ENCODE data around the gene MGRN1.

MGRN1 gene

DNA sequence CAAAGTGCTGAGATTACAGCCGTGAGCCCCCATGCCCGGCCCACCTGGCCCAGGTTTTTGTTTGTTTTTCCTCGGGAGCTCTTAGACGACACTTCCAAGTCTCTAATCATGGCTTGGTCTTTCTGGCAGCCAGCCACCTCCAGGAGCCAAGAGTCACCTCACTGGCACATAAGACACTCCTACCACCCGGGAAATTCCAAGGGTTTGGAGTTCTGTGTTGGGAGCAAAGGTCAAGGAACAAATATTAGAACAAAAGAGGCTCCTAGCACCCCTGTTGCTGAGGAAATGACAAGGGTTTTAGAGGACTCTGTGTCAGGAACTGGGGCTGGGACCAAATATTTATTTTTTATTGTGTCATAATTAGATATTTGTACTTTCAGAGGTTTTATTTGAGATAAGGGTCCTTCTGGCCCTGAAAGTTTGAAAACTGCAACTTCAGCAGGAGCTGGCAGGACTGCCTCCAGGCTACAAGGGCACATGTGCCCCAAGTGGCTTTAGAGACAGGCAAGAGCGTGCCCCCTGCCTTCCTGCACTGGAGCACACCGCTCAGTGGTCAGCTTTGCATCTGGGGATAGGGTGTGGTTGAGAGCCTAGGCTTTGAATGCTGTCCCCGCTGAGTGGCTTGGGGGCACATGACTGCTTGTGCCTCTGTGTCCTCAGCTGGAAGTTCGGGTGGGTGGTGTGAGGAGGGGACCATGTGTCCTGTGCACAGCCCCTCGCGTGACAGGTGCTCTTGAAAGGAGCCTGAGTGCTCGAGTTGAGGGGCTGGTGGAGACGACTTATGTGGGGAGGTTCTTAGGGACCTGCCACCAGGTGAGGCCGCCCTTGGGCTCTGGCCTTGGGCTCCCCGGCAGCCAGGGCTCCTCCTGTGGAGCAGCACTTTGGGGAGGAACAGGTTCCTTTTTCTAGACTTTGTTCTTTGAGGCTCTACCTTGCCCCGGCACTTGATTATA lies 29.7 kb downstream of the MGRN1 start:
- DNase-seq (ENCODE audit: low spot score) = no peak

DNA sequence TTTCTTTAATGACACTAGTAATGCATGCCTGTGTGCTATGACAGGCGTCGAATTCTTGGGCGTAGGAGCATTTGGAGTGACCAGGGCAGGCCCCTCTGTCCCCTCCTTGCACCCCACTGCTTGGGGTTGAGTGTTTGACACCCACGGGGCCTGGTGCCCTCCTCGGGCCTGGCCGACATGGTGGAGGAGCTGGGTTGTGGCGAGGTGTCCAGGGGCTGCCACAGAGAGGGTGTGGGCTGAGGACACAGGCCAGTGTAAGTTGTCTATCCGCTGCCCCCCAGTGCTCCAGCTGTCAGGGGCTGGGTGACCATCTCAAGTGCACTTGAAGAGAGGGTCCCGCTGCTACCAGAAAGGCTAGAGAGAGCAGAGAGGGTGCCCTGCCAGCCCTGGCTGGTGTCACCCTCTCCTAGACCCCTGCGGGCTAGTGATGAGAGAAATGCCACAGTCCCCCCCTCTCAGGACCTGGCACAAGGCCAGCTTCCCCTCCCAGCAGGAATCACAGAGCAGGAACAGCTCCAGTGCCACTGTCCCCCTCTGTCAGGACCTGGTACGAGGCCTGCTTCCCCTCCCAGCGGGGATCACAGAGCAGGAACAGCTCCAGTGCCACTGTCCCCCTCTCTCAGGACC lies 30.5 kb downstream of the MGRN1 start:
- no peak for DNase-seq (ENCODE audit: low spot score)

DNA sequence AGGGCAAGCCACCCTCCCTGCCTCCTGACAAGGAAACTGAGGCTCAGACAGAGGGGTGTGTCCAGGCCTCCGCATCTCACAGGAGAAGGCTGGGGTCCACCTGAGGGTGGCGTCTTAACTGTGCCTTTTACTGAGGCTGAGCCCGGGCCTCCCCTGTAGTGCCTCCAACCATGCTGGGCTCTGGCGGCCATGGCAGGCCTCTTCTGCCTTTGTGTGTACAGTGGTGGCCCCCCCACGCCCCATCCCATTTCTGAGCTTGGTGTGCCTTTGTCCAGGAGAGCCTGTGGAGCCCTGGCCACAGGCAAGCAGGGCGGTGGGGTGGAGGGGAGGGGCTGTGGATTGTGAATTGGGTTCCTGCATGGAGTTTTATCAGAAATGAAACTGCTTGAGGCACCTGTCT lies 31.2 kb downstream of the MGRN1 start:
- DNase-seq (ENCODE audit: low spot score) = no peak

DNA sequence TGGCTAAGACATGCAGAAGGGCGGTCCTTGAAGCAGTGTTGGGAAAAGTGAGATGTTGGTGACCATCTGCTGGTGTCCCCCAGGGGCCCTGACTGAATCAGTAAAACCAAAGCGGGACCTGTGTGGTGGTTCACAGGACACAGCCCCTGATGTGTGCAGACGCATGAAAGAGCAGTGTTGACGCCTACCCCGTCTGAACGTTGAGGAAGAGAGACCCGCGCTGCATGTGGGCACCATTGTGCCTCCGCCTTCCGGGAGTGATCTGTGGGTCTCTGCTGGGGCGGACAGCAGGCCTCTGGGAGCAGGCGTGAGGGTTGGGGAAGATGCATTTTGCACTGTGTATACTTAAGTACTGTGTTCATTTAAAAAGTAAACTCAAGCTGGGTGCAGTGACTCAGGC lies 31.6 kb downstream of the MGRN1 start:
- no peak for DNase-seq (ENCODE audit: low spot score)

DNA sequence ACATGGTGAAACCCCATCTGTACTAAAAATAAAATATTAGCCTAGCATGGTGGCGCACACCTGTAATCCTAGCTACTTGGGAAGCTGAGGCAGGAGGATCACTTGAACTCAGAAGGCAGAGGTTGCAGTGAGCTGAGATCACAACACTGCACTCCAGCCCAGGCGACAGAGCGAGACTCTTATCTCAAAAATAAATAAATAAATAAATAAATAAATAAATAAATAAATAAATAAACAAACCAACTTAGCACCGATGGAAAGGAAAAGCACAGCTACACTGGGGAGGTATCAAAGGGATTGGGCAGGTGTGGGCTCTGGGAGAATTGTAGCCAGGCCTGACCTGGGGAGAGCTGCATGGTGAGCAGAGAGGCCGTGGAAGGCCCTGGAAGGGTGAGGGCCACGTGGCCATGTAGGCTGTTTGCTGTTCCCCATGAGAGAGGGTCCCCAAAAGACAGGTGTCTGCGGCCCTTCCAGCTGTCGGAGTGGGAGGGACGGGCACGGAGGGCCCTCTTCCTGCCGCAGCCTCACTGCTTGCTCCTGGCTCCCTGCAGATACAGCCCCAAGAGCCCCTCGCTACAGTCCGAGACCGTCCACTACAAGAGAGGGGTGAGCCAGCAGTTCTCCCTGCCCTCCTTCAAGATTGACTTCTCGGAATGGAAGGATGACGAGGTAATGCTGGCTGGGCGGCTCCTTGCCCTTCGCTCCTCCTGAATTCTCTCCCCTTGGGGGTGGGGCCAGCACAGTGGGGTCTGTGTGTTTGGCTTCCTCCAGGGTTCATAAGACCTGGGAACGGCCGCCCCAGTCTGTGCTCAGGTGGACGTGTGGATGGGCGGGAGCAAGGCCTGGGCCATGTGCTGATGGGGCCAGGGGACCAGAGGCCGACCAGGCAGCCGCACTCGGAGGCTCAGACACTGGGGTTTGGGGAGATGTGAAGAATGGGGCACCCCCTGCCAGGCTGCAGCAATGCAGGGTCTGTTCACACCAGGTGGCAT lies 32.4 kb downstream of the MGRN1 start:
- DNase-seq (ENCODE audit: low spot score) = no peak

DNA sequence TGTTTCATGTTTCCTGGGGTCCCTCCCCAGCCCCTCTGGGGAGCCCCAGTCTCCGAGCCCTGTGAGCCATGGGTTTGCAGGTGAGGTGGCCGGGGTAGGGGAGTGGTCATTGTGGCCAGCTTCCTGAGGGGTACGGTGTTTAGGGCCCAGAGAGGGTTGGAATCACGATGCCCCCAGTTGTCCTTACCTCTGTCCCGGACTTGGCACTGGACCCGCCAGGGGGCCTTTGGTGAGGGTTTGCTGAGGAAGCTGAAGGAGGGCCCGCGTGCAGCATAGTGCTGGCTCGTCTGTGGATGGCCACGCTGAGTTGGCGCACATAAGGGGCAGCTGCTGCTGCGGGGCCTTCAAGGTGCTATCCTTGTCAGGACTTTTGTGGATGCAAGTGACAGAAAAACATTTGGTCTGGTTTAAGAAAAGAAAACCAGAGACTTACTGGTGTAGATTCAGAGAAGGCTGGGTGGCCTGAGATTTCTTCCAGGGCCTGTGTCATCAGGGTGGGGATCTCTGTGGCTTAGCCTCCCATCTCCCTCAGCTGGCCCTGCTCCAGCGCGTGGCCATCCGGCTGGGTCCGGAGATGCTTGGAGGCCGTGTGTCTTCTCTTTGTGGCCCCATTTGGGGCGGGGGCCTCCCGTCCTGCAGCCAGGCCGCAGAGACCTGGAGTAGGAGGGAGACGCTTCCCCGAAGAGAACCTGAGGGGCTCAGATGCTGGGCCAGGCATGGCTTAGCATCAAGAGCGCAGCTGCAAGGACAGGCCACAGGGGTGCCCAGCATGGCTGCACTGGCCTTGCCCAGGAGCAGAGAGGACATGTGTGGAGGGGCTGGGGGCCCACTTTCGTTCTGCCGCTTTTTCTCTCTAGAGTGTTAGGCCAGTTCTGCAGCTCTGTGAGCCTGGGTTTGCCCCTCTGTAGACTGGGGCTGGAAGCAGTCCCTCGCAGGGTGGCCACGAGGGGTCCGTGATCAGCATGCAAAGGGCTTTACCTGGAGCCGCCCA lies 35.0 kb downstream of the MGRN1 start:
- DNase-seq (ENCODE audit: low spot score) = no peak

DNA sequence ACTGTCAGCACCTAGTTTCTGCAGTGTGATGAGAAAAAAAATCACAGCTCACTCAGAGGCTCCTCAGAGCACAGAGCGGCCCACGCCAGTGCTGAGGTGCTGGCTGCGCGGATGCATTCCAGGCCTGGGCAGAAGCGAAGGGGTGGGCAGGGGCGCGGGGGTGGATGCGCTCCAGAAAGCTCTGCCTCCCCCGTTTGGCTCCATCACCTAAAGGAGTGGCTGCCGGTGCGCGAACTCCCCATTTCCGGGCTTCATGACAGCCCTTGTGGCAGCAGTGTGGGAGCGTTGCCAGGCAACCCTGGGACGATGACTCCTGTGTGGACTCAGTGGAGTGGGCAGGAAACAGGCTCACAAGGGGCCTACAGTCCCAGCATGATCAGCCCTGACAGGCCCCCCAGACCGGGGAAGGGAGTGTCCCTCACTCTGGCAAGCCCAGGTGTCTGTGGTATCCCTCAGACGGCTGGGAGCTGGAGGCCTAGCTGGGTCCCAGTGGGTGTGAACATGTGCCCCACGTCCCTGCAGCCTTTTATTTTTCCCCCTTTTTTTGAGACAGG lies 35.9 kb downstream of the MGRN1 start:
- no peak for DNase-seq (ENCODE audit: low spot score)

DNA sequence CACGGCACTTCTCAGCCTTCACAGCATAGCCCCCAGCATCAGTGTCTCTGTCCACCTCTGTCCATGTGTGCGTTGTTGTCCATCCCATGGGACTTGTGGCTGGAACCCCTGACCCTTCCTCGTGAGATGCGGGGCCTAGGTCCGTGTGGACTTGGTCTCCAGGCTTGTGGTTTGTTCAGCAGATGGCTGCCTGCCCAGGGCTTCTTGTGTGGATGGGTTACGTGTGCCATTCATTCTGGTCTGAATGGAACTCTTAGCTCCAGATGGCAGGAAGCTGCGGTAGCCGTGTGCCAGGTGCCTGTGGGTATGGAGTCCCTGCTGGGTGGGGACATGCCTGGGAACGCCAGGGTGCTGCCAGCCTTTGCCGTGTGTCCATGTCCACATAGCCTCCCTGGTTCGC lies 37.0 kb downstream of the MGRN1 start:
- DNase-seq (ENCODE audit: low spot score) = peak; percentile 82

DNA sequence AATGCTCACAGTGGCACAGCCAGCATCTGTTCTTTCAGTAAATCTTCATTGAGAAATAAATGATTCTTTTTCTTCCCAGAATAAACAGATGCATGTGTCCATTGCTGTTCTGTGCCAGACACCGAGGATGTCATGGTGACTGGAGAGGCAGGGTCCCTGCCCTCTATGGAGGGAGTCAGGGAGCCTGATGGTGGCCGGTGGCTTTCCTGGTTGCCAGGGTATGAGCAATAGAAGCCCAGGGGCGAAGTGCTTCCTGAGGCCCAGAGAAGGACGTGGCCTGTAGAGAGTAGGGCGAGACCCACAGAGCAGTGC lies 38.8 kb downstream of the MGRN1 start:
- no peak for DNase-seq (ENCODE audit: low spot score)

DNA sequence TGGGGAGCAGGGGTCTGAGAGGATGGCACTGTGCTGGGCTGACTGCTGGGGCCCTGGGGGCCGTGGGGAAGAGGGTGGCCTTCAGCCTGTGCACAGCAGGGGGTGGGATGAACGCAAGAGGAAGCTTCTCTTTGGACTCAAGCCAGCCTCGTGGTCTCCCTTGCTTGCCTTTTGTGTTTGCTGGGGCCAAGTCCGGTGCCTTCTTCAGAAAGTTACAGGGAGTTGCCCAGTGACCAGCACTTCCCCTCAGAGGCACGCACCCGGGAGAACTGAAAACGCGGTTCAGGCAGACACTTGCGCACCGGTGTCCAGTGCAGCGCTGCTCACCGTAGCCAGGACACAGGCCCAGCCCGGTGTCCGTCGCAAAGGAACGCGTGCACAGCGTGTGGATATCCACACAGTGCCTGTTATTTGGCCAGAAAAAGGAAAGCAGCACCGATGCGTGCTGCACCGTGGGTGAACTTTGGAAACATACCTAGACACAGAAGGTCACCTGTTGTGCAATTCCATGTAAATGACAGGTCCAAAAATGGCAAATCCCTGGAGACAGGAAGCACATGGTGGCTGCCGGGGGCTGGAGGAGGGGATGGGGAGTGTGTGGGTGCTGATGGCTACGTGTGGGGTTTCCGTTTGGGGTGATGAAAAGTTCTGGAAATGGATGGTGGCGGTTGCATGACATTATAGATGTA lies 39.3 kb downstream of the MGRN1 start:
- no peak for DNase-seq (ENCODE audit: low spot score)

DNA sequence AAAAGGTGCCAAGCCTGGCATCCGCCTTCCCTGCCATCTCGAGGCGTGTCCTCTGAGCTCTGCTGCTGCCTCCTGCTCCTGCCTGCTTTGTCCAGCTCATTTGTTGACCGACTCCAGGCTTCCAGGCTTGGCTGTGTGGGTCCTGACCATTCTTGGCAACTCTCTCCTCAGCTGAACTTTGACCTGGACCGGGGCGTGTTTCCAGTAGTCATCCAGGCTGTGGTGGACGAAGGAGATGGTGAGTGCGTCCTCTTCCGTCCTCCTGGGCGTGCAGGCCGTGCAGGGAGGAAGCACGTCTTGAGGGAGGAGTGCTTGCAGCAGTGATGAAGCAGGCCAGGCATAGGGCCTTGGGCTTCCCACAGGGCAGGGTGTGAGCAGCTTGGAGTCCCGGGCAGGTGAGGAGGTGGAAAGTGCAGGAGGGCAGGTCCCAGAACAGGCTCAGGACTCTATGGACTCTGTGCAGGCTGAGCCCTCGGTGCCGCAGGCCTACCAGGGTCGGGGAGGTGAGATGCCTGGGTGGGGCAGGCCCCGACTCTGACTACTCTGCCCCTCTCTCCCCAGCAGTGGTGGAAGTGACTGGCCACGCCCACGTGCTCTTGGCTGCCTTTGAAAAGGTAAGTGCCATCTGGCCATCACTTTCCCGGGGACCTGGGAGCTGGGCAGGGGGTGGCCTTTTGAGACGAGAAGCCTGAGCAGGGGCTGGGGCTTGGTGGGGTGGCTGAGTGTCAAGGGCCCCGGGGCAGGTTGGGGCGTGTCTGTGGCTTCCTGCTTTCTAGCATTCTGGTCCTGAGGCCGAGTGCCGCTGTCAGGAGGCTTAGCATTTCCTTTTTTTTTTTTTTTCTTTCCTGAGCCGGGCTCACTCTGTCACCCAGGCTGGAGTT lies 40.2 kb downstream of the MGRN1 start:
- DNase-seq (ENCODE audit: low spot score) = no peak

DNA sequence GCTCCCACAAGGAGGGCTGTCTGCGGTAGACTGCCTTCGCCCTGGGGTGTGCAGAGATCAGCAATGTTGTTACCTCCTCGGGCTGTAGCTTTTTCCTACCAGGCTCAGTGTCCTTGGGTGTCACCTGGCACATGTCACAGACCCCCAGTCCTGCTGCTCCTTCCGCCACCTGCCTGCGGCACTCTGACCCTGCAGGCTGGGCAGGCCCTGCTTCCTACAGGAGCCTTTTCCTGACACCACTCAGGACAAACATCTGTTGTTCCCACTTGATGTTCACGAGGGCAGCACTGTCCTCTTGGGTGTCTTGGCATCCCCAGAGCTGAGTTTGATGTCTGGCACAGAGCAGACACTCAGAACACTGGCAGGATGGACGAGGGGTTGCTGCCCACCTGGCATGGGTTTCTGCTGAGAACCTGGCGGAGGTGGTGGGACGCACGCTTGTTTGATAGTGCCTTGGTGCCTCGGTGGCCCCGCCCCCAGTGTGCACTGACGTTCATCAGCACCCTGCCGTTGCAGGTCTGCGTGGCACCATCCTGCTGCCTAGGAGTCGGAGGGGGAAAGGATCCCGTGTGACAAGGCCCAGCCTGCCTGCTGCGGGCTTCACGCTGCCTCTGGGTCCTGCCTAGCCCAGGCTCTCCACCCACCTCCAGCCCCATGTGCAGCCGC lies 42.0 kb downstream of the MGRN1 start:
- no peak for DNase-seq (ENCODE audit: low spot score)

DNA sequence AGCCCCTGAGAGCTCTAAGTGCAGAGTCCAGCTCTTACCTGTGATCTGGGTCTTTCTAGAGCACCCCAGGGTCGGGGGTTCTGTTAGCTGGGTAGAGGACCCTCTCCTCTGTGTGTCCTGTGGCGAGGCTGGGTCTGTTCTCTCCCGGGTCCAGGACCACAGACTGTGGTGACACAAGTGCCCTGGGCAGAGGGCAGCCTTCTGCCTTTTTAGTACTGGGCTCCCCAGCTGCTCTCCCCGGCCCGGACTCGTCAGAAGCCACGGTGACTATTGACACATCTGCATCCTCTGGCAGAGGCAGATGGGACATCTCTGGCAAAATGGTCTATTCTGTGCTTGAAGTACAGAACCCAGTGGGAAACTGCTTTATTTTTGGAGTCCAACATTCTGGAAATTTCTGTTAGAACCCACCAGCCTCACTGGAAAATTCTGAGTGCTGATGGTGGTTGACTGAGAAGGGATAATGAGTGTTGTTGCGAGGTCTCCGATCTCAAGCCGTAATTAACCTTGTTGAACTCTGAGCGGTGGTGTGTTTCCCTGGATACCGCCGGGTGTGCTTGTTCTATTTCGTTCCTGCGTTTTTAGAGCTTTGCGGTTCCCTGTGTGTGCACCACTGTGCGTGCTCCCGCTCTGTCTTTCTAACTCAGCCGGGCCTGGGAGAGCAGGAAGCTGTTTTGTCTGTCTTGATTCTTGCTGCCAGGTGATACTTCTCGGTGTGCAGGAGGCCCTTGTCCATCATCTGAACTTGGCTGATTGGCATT lies 42.8 kb downstream of the MGRN1 start:
- no peak for DNase-seq (ENCODE audit: low spot score)

DNA sequence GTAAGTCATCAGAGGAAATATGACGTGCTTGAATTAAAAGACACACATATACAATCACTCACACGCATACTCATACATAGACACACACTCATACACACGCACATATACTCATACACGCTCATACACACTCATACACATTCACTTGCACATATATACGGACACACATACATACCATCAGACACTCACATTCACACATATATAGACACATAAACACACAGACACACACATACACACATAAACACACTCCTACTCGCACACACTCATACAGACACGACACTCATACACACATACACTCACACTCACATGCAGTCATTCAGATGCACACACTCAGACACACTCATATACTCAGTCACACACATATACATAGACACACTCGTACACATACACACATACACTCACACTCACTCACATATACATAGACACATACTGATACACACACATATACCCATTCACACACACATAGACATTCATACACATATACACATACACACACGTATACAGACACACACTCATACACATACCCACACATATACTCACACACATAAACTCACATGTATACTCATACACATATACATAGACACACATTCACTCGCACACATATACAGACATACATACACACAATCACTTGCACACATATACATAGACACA lies 43.8 kb downstream of the MGRN1 start:
- DNase-seq (ENCODE audit: low spot score) = no peak

DNA sequence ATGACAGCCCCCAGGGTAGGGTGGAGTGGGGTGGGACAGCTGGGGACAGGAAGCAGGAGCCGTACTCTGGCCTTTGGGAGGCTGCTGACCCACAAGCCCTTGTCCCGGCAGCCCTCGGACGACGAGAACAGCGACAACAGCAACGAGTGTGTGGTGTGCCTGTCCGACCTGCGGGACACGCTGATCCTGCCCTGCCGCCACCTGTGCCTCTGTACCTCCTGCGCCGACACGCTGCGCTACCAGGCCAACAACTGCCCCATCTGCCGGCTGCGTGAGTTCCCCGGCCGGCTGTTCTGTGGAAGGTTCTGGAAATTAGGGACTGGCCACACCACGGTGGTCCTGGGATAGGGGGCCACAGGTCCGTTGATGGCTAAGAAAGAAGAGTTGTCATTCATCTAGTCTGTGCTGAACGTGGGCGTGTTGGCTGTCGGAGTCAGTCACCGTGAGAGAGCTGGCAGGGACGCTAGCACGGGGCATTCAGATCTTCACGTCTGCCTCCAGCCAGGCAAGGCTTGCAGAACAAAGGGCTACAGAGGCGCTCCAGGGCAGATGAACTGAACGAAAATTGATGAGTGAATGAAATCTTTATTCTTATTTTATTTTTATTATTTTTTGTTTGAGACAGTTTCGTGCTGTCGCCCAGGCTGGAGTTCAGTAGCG lies 48.9 kb downstream of the MGRN1 start:
- no peak for DNase-seq (ENCODE audit: low spot score)

DNA sequence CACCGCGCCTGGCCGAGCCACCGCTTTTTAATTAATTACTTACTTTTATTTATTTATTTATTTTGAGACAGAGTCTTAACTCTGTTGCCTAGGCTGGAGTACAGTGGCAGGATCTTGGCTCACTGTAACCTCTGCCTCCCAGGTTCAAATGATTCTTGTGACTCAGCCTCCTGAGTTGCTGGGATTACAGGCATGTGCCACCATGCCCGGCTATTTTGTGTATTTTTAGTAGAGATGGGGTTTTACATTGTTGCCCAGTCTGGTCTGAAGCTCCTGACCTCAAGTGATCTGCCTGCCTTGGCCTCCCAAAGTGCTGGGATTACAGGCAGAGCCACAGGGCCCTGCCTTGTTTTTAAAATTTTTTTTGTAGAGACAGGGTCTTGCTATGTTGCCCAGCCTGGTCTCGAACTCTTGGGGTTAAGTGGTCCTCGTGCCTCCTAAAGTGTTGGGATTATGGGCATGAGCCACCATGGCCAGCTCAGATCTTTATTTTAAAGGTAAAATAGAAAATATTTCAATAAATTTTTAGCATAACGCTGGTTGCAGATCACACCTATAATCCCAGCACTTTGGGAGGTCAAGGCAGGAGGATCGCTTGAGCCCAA lies 50.4 kb downstream of the MGRN1 start:
- DNase-seq (ENCODE audit: low spot score) = no peak

Data from cerebellar cortex (tissue), 1 donor.